Measurements from ENCODE around the gene LRRFIP2. TPM values are rescaled to one million over a fixed set of nuclear protein-coding genes. Genes with fewer than 3 reads are reported as not detected.

The LRRFIP2 gene
- total RNA-seq, 4 donors from 2014 or later, result 59.0 to 122 (median 72.5) TPM

- Histone ChIP-seq H3K9me3 (no peaks in the 10 kb centered on the region), H3K4me1 (no peaks in the 10 kb centered on the region), H3K27ac (no peak overlapping the region), H3K27me3 (no peaks in the 10 kb centered on the region), H3K36me3 (peaks cover 45% of the 10 kb centered on the region), H3K4me3 (no peak overlapping the region)
- no peak for DNase-seq (ENCODE audit: low spot score in 2 of 2)
- TF ChIP-seq POLR2A (IDR thresholded peaks at IDR 0.05), result no peak
- TF ChIP-seq EP300 (IDR thresholded peaks at IDR 0.05), result no peak
- TF ChIP-seq CTCF (IDR thresholded peaks at IDR 0.05), result no peak
- no peak for TF ChIP-seq POLR2AphosphoS5 (IDR thresholded peaks at IDR 0.05)
- 99% methylated on average over 2 of the region's 2 CpGs for WGBS
Measured at GRCh38 chr3:37093481-37093880, 80.9 kb downstream of the LRRFIP2 start.

- Histone ChIP-seq H3K27ac (no peak overlapping the region), H3K36me3 (peaks cover 51% of the 10 kb centered on the region), H3K4me3 (no peak overlapping the region), H3K9me3 (no peaks in the 10 kb centered on the region), H3K27me3 (no peaks in the 10 kb centered on the region), H3K4me1 (no peaks in the 10 kb centered on the region)
- TF ChIP-seq EP300 (IDR thresholded peaks at IDR 0.05) (no peak), POLR2AphosphoS5 (IDR thresholded peaks at IDR 0.05) (no peak), CTCF (IDR thresholded peaks at IDR 0.05) (no peak), POLR2A (IDR thresholded peaks at IDR 0.05) (no peak)
- 99% methylated on average over 3 of the region's 3 CpGs for WGBS
- DNase-seq (ENCODE audit: low spot score in 2 of 2), result no peak
Measured at GRCh38 chr3:37092484-37092883, 81.9 kb downstream of the LRRFIP2 start.

GRCh38 chr3:37087870-37088269 lies 86.5 kb downstream of the LRRFIP2 start:
- Histone ChIP-seq H3K27me3 (no peaks in the 10 kb centered on the region), H3K4me1 (no peaks in the 10 kb centered on the region), H3K9me3 (no peaks in the 10 kb centered on the region), H3K36me3 (peaks cover 44% of the 10 kb centered on the region), H3K27ac (no peak overlapping the region), H3K4me3 (no peak overlapping the region)
- 100% methylated on average over 2 of the region's 2 CpGs for WGBS
- TF ChIP-seq CTCF (IDR thresholded peaks at IDR 0.05), result no peak
- TF ChIP-seq POLR2A (IDR thresholded peaks at IDR 0.05), result no peak
- TF ChIP-seq POLR2AphosphoS5 (IDR thresholded peaks at IDR 0.05), result no peak
- no peak for TF ChIP-seq EP300 (IDR thresholded peaks at IDR 0.05)
- DNase-seq (ENCODE audit: low spot score in 2 of 2), result no peak

- H3K4me3 ChIP-seq, result no peak overlapping the region
- no peak for TF ChIP-seq POLR2A (IDR thresholded peaks at IDR 0.05)
- no peak for TF ChIP-seq POLR2AphosphoS5 (IDR thresholded peaks at IDR 0.05)
- no peak for TF ChIP-seq EP300 (IDR thresholded peaks at IDR 0.05)
- no peak for TF ChIP-seq CTCF (IDR thresholded peaks at IDR 0.05)
- DNase-seq (ENCODE audit: low spot score in 2 of 2), result no peak
- no peaks in the 10 kb centered on the region for H3K9me3 ChIP-seq
- H3K27ac ChIP-seq, result no peak overlapping the region
- H3K4me1 ChIP-seq, result no peaks in the 10 kb centered on the region
- 80% methylated on average over 6 of the region's 6 CpGs for WGBS
- H3K36me3 ChIP-seq, result peaks cover 47% of the 10 kb centered on the region
- H3K27me3 ChIP-seq, result no peaks in the 10 kb centered on the region
Measured at GRCh38 chr3:37086918-37087317, 87.5 kb downstream of the LRRFIP2 start.

GRCh38 chr3:37082317-37082716 lies 92.1 kb downstream of the LRRFIP2 start:
- 89% methylated on average over 3 of the region's 3 CpGs for WGBS
- no peak overlapping the region for H3K27ac ChIP-seq
- no peak for DNase-seq (ENCODE audit: low spot score in 2 of 2)
- H3K27me3 ChIP-seq, result no peaks in the 10 kb centered on the region
- H3K9me3 ChIP-seq, result no peaks in the 10 kb centered on the region
- peaks cover 49% of the 10 kb centered on the region for H3K36me3 ChIP-seq
- no peaks in the 10 kb centered on the region for H3K4me1 ChIP-seq
- H3K4me3 ChIP-seq, result no peak overlapping the region
- TF ChIP-seq POLR2AphosphoS5 (IDR thresholded peaks at IDR 0.05), result no peak
- no peak for TF ChIP-seq CTCF (IDR thresholded peaks at IDR 0.05)
- TF ChIP-seq POLR2A (IDR thresholded peaks at IDR 0.05), result no peak
- TF ChIP-seq EP300 (IDR thresholded peaks at IDR 0.05), result no peak

Measured in suprapubic skin (tissue), 4 donors.